ENCODE data around the gene LRRIQ1. TPM values are rescaled to one million over a fixed set of nuclear protein-coding genes. Genes with fewer than 3 reads are reported as not detected.

LRRIQ1 gene
- total RNA-seq, 1 donor from 2014 or later: not detected

DNA sequence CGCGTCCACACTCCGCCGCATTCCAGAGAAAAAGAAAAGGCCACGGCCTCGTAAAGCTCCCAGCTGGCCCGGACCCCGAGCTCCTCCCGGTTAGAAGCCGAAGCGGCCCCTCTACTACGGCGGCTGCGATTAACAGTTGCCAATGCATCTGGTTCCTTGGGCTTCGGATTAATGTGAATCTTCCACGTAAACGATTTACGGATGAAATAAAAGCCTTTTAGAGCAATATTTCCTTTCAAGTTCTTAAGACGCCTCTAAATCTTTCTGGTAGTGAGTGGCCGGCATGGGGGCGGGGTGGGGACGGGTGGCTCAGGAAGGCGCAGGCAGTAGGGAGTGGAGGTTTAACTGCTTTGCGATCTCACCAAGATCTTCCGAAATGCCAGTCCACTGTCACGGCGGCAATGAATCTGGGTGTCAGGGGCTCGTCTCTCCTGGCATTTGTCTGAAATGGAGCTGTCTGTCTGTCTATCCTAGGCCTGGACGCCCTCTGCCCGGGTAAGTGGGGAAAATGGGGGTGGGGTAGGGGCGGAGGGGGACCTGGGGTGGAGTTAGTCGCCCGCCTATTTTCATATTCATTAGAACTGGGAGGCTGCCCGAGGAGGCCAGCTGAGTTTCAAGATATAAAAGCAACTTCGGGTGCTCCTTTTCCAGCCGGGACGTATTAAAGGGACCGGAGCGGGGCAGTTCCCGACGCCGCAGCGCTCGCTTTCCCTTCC lies 243.5 kb downstream of the LRRIQ1 start:
- intact Hi-C loops (cut with micrococcal nuclease): loop anchor here (10.0 kb wide), 1 partner anchor 365 kb away; the partner anchor contains the start of gene SLC6A15

DNA sequence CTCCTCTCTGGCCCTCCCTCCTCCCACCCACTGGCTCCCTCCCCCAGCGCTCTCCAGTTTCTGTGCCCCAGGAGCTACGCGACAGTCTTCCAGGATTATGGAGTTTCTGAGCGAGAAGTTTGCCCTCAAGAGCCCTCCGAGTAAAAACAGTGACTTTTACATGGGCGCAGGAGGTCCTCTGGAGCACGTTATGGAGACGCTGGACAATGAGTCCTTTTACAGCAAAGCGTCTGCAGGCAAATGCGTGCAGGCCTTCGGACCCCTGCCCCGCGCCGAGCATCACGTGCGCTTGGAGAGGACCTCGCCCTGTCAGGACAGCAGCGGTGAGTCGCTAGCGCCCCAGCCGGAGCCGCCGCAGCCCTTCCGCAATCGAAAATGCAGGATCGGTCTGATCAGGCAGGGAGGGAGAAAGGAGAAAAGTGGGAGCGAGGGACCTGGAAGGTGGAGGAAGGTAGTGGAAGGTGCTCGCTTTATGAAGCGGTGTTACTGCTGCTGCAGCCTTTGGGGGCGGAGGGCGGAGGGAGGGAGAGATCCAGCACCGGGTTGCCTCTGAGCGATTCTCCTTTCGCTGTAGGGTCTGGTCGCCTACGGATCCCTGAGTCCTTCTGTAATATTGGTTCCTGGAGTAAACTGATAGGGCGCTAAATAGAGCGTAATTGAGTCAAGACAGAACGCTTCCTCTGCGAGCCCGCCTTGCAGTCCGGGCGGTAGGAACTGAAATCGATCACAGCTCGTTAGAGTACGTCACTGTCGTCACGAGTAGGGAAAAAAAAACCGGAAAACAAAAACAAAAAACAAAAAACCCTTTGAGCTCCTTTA lies 244.2 kb downstream of the LRRIQ1 start, which contains the start of gene ALX1:
Gene ALX1 (plus strand): TSS at position 56 of the 819 bp plus-strand sequence. CDS start 42 bp downstream, at position 98.
- intact Hi-C loops (cut with micrococcal nuclease): no loop called here

DNA sequence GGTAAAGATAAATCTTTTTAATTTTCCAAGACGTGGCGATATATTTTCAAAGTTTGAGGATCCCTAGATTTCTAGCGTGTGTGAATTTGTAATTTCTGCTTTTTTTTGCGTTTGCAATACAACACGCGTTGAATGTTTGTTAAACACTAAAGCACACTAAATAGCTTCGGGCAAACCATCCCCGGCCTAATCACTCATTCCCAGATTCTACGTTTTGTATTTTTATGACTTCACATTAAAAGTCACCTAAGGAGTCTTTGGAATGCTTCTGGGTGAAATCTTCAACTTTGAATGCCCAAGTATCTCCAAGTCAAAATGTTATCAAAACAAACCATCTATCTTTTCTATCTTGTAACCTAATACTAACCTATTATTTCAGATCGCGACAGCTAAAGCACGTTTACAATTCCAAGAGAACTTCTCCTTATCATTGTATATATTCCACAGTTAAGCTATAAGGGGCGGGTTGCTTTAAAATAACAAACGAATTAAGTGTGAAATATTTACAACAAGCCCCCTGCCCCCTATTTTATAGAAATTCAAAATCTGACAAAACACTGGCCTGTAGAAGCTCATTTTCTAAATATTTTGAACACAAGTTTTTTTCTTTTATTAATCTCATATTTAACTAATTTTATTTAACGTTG lies 245.0 kb downstream of the LRRIQ1 start:
- intact Hi-C loops (cut with micrococcal nuclease): no loop called here

DNA sequence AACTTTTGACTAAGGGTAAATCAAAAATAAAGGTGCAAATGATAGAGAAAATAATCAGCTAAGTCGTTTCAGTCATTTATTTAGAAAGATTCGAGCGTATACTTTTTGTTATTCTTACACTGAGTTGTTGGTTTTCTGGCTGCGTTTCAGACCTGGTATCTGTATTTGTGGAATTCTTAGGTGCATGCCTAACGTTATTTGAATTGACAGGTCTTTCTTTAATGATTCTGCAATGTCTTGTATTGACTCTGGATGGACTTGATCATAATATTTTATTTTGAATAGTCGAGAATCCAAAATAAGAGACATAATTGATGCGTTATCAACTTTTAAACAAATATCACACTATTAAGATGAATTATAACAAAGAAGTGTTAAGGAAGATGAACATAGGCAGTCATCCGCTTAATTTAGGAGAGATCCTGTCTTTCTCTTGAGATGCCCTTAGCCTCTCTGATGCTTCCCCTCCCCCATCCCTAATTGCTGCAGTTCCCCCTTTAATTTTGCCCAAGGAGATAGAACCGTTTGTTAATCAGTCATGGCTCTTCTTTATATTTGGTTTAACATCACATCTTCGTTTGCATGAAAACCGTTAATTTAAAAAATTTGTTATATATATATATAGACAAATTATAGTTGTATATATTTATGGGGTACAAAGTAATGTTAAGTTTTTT lies 245.6 kb downstream of the LRRIQ1 start:
- intact Hi-C loops (cut with micrococcal nuclease): no loop called here

DNA sequence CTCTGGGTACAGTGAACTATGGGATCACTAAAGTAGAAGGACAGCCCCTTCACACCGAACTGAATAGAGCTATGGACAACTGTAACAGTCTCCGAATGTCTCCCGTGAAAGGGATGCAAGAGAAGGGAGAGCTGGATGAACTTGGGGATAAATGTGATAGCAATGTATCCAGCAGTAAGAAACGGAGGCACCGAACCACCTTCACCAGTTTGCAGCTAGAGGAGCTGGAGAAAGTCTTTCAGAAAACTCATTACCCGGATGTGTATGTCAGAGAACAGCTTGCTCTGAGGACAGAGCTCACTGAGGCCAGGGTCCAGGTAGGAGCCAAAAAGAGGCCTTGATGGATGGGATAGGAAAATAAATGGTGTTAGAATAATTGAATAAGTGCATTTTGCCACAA lies 247.4 kb downstream of the LRRIQ1 start:
- intact Hi-C loops (cut with micrococcal nuclease): no loop called here

Other genes with a start within 250 kb of the LRRIQ1 start
- 0.05 TPM in 1 of 2 replicates, not detected in the other for gene SLC6A15, start 123.6 kb upstream of the LRRIQ1 start, total RNA-seq
- not detected in 2 replicates for gene TSPAN19, start 74 bp upstream of the LRRIQ1 start, total RNA-seq
- gene ALX1, start 243.9 kb downstream of the LRRIQ1 start, total RNA-seq: not detected in 2 replicates